ENCODE measurements around the gene MAP2K5. TPM values are rescaled to one million over a fixed set of nuclear protein-coding genes. Genes with fewer than 3 reads are reported as not detected.

Gene MAP2K5
- total RNA-seq, 4 donors from 2014 or later: 3.6 to 27.1 (median 18.6) TPM

DNA sequence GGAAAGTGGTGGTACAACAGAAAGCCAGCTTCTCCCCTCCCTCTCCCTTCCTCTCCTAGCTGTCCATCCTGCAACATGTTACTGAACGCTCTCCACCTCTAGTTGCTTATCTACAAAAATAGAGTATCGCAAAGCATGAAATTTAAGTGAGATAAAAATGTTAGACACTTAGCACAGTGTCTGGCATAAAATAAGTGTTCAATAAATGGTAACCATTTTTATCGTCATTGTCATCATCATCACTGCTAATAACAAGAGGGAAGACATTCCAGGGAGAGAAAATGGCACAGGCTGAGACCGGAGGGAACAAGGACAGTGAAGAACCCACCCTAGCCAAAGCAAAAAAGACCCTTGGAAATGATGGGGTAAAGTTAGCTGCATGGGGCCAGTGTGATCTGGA, 244.1 kb downstream of the MAP2K5 start:
- Histone ChIP-seq H3K4me3 (no peak overlapping the region), H3K27me3 (no peaks in the 10 kb centered on the region), H3K9me3 (no peaks in the 10 kb centered on the region), H3K4me1 (no peaks in the 10 kb centered on the region), H3K27ac (no peak overlapping the region), H3K36me3 (no peaks in the 10 kb centered on the region)
- intact Hi-C loops (cut with DNase I; ENCODE audit: low total_unique reads): no loop called here
- DNase-seq: no peak
- no peak for TF ChIP-seq POLR2A (IDR thresholded peaks at IDR 0.05)
- TF ChIP-seq, protein P1, sequence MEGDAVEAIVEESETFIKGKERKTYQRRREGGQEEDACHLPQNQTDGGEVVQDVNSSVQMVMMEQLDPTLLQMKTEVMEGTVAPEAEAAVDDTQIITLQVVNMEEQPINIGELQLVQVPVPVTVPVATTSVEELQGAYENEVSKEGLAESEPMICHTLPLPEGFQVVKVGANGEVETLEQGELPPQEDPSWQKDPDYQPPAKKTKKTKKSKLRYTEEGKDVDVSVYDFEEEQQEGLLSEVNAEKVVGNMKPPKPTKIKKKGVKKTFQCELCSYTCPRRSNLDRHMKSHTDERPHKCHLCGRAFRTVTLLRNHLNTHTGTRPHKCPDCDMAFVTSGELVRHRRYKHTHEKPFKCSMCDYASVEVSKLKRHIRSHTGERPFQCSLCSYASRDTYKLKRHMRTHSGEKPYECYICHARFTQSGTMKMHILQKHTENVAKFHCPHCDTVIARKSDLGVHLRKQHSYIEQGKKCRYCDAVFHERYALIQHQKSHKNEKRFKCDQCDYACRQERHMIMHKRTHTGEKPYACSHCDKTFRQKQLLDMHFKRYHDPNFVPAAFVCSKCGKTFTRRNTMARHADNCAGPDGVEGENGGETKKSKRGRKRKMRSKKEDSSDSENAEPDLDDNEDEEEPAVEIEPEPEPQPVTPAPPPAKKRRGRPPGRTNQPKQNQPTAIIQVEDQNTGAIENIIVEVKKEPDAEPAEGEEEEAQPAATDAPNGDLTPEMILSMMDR (IDR thresholded peaks at IDR 0.05): no peak

GRCh38 chr15:67788986-67789385, 246.5 kb downstream of the MAP2K5 start:
- Histone ChIP-seq H3K27ac (no peak overlapping the region), H3K27me3 (no peaks in the 10 kb centered on the region), H3K36me3 (no peaks in the 10 kb centered on the region), H3K4me1 (no peaks in the 10 kb centered on the region), H3K9me3 (no peaks in the 10 kb centered on the region), H3K4me3 (no peak overlapping the region)
- no peak for DNase-seq
- intact Hi-C loops (cut with DNase I; ENCODE audit: low total_unique reads): no loop called here
- no peak for TF ChIP-seq POLR2A (IDR thresholded peaks at IDR 0.05)
- TF ChIP-seq, protein P1 (IDR thresholded peaks at IDR 0.05): no peak

GRCh38 chr15:67790610-67791319, 248.3 kb downstream of the MAP2K5 start:
- H3K9me3 ChIP-seq: no peaks in the 10 kb centered on the region
- H3K4me1 ChIP-seq: no peaks in the 10 kb centered on the region
- no peak overlapping the region for H3K4me3 ChIP-seq
- DNase-seq: no peak
- no peaks in the 10 kb centered on the region for H3K36me3 ChIP-seq
- no peak for TF ChIP-seq POLR2A (IDR thresholded peaks at IDR 0.05)
- TF ChIP-seq, protein P1 (IDR thresholded peaks at IDR 0.05): no peak
- H3K27ac ChIP-seq: no peak overlapping the region
- intact Hi-C loops (cut with DNase I; ENCODE audit: low total_unique reads): no loop called here
- H3K27me3 ChIP-seq: no peaks in the 10 kb centered on the region

- no peak for TF ChIP-seq POLR2A (IDR thresholded peaks at IDR 0.05)
- TF ChIP-seq, protein P1 (IDR thresholded peaks at IDR 0.05): no peak
- no peaks in the 10 kb centered on the region for H3K9me3 ChIP-seq
- no peaks in the 10 kb centered on the region for H3K27me3 ChIP-seq
- intact Hi-C loops (cut with DNase I; ENCODE audit: low total_unique reads): no loop called here
- H3K36me3 ChIP-seq: no peaks in the 10 kb centered on the region
- no peak overlapping the region for H3K4me3 ChIP-seq
- no peak overlapping the region for H3K27ac ChIP-seq
- no peak for DNase-seq
- H3K4me1 ChIP-seq: no peaks in the 10 kb centered on the region
Observed at GRCh38 chr15:67792250-67792942, 249.9 kb downstream of the MAP2K5 start.

GRCh38 chr15:67794832-67795574, 252.5 kb downstream of the MAP2K5 start:
- Histone ChIP-seq H3K27me3 (no peaks in the 10 kb centered on the region), H3K9me3 (no peaks in the 10 kb centered on the region), H3K4me3 (no peak overlapping the region), H3K4me1 (no peaks in the 10 kb centered on the region), H3K27ac (no peak overlapping the region), H3K36me3 (no peaks in the 10 kb centered on the region)
- TF ChIP-seq, protein P1 (IDR thresholded peaks at IDR 0.05): no peak
- no peak for TF ChIP-seq POLR2A (IDR thresholded peaks at IDR 0.05)
- no peak for DNase-seq
- intact Hi-C loops (cut with DNase I; ENCODE audit: low total_unique reads): no loop called here

All from uterus (tissue), 4 donors.